GM19099 (cell line): ENCODE measurements around the gene DLGAP1.

Source experiments
- POLR2A ChIP-seq: IDR thresholded peaks from 3 replicates; pipeline ENCODE4 v1.6.1; 2011; ENCODE audit warnings: low read depth; ENCODE audit not compliant: insufficient read length; ENCODE audit errors: extremely low read depth

The DLGAP1 gene

DNA sequence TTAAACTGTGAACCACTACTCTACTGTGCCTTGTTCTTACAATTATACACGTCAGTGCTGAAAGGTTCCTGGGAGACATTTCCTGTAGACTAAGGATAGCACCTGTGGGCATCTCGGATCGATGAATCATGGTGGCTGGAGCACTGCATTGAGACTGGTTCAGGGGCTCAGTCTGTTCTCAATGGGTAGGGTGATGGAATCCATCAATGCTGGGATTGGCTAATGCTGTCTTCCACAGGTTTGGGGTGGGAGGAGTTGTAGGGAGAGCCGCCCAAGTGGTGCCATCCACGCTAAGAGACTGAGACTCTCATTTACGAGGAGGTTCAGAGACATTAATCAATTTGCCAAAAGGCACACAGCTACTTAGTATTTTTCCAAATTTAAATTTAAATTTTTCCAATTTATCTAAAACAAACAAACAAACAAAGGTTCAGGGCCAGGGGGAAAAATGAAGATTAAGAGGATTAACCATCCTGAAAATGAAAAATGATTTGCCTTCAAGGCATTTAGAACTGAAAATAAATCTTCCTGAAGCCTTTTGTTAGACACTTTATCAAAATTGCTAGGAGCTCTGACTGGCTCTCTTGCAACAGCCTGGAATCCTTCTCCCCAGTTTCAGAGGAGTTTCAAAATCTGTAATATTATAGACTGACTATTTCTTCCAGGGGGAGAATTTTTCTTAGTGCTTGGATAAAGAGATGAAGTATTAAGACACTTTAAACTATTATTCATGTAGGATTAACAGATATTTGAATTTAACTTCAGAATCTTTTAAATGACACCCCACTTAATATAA is 645.9 kb downstream of the DLGAP1 start:
- no peak for TF ChIP-seq POLR2A

DNA sequence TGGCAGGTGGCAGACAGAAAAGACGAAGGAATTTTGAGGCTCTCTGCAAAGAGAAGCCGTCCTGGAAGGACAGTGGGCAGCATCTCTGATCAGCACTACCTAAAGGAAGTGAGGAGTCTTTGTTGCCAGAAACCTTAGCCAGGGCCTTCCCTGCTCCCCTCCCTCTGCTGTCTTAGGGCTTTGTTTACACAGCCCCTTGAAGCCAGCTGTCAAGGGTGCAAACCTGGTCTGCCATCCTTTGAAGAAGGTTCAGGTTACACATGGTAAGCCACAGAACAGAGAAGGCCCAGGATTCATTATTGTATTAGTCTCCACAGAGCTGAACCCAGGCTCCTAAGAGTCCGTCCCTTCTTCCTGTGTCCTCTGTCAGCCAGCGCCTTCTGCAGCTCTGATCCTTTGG is 648.5 kb downstream of the DLGAP1 start:
- no peak for TF ChIP-seq POLR2A

DNA sequence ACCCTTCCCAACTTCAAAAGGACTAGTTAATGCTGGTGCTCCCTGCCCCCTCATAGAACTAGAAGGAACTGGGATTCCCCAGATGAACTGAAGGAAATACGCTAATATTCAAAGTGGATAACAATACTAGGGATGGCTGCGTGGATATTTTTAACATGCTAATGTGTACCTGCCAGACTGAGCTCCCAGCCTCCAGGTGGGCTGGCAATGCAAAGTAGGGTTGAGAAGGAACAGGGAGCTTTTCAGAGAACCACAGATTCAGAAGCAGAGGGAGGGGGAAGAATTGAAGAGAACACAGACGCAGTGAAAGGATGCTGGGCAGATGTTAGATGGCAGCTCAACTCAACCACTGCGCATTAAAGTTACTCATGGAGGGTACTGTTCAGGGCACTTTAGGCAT is 650.8 kb downstream of the DLGAP1 start:
- TF ChIP-seq POLR2A = no peak

DNA sequence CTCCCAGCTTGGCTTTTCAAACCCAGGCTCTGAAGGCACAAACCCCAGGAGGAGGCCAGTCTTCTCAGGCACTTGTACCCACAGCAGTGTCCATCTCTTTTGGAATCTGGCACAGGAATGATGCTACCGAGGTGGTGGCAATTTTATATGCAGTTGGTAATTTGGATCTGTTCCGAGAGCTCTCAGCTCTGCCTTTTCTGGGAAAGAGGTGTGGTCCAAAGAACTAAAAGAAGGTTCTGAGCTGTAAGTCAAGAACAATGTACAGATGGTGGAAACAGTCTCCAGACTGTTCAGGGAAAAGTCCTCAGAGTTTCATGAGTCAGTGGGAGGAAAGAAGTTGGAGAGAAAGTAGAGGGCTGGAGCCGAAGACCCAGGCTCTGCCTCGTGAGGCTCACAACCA is 651.8 kb downstream of the DLGAP1 start:
- no peak for TF ChIP-seq POLR2A

DNA sequence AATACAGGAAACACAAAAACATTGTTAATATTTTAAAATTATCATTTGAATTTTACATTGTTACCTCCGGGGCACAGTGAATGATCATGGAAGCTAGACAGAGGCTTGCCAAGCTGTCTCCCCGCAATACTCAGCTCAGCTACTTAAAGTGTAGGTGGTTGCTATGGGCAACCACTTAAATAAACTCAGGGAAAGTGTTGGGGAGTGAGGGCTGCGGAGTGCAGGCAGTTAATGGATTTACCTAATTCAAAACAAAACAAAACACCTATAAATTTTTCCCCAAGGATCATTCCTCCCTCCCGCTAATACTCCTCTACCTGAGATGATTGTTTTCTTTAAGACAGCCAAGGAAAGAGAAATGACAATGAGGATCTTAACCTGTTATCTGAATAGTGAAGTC is 655.6 kb downstream of the DLGAP1 start:
- TF ChIP-seq POLR2A = no peak

DNA sequence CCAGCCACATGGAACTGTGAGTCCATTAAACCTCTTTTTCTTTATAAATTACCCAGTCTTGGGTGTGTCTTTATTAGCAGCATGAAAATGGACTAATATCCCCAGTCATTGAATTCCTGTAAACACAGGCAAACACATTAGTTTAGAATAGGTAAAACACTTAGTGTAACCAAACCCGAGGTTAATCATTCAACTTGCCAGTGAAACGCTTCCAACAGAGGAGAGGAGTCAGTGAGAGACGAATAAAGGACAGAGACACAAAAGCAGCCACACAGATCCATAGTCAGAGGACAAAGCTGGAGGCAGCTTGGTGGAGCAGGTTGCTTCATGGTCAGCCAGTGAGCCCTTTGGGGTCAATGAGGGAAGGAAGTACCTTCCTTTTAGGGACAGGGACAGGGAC is 657.1 kb downstream of the DLGAP1 start:
- TF ChIP-seq POLR2A = no peak

DNA sequence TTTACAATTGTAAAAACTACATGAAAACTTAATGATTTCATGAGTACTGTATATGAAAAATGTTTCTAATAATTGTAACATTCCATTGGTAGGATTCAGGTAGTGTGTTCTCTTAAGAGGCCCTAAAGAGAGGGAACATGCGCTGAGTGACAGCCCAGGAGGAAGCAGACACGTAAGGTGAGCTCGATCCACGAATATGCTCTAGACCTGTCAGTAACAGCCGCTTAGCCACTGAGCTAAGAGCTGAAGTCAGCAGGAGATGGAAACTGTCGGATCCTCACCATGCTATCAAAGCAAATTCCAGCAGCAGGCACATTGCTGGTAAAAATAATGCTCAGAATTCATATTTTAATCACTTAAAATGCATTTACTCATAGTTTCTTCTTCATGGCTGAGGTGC is 658.7 kb downstream of the DLGAP1 start:
- no peak for TF ChIP-seq POLR2A

DNA sequence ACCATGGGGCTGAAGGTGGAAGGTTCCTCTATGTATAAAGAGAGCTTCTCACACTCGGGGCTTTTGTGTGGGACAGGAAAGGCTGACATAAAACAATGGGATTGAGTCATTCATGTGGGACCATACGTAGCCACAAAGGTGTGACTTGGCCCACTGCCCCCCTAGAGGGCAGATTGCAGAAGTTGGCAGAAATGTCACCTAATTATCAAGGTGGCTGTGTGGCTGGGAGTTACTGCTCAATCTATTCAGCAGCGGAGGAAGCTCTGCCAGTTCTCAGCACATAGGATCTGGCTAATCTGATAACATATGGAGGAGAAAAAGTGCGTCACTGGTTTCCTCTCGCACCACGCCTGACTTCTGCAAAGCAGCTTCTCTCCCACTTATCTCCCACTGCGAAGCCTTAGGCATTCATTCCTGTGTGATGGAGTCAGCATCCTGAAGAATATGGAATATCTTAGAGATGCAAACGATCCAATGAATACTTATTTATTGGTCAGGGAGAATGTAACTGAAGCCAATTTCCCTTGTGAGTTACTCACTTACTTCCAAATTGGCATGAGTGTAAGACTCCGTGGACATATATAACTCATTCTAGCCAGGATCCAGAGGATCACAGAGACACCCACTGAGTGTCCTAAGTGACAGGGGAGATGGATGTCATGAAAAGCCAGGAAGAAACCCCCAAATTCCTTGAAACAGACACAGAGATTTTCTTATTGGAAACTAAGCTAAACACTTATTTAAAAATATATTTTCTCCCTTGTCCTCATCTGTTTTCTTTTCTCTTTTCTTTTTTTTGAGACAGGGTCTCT is 660.4 kb downstream of the DLGAP1 start:
- TF ChIP-seq POLR2A = no peak

DNA sequence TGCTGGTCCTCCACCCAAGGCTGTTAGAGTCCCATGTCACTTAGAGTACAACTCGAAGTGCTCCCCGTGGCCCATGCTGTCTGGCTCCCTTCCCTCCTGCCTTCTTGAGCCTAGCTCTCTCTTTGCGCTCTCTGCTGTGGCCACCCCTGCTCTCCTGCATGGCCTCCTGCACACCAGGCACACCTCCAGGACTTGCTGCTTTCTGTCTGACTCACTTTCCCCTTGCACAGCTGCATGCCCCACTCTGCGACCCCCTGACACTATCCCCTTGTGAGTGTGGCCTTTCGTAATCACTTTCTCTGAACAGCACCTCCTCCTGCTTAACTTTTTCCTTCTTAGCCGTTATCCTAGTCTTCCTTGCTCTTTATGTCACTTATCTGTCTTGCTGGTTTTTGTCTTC is 661.6 kb downstream of the DLGAP1 start:
- no peak for TF ChIP-seq POLR2A

DNA sequence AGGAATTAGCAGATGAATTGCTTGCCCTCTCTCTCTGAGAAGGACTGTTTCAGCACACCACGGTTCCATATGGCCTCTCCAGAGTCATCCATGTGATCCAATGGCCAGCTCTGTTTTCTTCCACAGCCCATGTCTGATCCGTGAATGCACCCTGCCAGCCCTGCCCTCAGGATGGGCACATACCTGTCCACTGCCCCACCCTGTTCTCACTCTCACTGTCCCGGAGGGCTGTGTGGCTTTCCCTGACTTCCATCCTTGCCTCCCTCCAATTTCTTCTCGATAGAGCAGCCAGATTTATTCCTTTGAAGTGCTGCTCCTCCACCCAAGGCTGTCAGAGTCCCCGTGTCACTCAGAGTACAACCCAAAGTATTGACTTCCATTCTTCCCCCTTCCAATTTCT is 662.0 kb downstream of the DLGAP1 start:
- no peak for TF ChIP-seq POLR2A

DNA sequence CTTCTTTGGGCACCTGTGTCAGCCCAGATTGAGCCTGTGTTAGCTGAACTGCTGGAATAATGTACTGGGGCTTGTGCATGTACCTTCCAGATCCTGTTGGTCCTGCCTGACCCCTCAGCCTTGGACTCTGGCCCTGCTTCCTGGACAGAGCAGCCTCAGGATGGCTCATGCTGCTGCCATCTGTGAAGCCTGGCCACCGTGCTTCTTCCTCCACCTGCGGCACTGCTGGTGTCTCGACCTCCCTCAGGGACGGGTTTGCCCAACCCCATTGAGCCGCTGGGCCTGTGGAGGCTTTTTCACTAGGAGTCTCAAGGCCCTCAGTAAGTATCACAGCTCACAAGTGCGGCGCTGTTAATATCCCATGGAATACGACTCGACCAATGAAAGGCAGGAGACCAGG is 662.4 kb downstream of the DLGAP1 start:
- TF ChIP-seq POLR2A = no peak

DNA sequence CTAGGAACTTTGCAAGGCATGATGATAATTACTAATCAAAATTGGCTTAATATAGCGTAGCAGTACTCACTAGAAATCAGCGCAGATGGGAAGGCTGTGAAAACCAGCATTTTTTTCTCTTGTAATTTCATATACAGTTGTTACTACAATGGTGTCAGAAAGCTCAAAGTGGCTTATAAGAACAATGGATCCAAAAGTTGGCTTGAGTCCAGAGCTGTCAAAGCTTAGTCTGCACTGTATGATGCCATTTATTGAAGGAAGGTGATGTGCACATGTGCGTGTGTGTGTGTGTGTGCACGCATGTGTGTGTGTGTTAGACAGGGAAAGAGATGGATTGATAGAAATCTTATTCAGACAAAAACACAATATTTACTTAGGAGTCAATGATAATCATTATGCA is 663.9 kb downstream of the DLGAP1 start:
- no peak for TF ChIP-seq POLR2A

DNA sequence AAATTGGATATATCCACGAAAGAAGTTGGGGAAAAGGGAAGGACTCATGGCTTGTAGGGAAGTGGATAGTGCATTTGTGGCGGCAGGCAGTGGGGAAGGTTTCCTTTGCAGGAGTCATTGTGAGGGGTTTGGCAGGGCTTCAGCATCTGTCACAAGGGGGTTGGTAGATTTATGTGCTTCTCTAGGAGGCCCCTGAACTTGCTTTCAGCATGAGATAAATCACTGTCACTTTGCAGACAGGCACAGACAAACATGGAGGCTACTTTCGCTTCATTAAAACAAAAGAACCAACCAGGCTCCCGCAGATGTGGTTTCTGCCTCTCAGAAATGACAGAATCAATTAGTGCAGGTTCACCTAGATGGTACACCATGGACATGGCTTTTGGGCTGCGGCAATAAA is 664.4 kb downstream of the DLGAP1 start:
- TF ChIP-seq POLR2A = no peak

DNA sequence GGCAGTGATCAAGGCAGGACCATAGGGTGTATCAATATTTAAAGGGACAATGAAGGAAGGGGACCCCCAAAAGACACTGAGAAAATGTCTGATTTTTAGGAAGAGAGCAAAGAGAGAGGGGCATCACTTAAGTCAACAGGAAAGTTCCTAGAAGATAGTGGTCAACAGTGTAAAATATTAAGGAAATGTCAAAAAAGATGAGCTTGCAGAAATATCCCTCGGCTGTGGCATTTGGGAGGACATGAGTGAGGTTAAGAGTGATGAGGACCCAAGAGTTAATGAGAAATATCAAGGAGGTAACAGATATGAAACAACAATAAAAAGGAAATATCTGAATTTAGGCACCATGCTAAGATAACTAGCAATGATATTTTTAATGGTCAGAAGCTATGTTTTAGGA is 665.6 kb downstream of the DLGAP1 start:
- TF ChIP-seq POLR2A = no peak

DNA sequence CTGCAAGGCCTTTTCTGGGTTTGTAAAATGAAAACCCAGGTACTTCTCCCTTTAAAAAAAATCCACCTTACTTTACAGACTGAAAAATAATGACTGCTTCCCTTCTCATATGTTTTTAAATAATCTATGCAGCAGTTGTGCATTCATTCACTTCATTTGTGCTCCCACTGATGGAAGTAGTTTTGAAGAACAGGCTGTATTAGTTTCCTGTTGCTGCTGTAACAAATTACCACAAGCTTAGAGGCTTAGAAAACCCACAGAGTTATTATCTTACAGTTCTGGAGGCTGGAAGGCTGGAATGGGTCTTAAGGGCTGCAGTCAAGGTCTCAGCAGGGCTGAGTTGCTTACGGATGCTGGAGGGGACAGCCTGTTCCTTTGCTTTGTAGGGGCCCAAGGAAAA is 670.2 kb downstream of the DLGAP1 start:
- no peak for TF ChIP-seq POLR2A

DNA sequence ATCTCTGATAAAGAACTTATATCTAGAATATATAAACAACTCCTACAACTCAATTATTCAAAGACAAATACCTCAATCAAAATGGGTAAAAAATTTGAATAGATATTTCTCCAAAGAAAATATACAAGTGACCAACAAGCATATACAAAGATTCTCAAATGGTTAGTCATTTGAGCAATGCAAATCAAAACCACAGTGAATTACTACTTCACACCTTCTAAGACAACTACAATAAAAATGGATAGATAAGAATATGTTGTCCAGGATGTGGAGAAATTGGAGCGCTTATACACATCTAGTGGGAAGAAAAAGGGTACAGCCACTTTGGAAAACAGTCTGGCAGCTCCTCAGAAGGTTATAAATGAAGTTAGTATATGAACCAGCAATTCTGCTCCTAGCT is 672.2 kb downstream of the DLGAP1 start:
- TF ChIP-seq POLR2A = no peak

DNA sequence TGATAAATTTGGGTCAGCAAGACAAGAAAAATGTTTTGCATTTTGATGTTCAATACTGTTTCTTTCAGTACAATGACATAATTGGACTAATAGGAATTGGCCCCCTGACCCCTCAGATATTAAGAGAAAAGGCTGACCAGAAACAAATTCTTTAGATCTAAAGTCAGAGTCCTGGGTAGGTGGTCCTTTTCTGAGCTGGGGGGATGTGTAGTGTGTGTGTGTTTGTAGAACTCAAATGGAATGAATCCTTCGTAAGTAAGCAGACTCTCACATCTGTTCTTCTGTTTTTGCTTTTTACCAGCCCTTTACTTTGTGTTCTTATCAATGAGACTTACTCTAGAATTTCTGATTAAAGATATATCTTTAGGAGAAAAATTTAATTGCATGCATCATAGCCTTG is 677.4 kb downstream of the DLGAP1 start:
- TF ChIP-seq POLR2A = no peak

DNA sequence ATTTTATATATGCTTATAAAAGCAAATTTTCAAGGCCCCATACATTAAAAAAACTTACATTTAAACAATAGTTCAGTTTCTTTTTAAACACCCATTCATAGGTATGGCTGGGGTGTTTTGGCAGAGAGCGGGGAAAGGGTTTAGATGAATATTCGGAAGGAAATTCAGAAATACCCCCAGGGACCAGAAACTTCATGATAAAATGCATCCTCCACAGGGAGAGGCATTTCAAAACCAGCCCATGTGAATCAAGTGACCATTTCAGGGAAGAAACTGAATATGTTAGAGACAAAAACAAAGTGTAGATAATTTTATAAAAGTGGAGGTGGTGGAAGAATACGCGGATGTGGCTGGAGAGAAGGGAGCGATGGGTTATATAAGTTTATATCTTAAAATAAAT is 678.0 kb downstream of the DLGAP1 start:
- no peak for TF ChIP-seq POLR2A
